NCI-H2196 (cell line): ENCODE data around the gene STX5.
A peak's percentile ranks its signal among the peaks of the same experiment; 100 is the strongest.
"Not testable (repeated sequence)": the region's sequence is repeated elsewhere in the genome, so short reads cannot be mapped to it uniquely, and the experiment has no call there.

Source experiments
- DNase-seq: peaks from one replicate; lab custom pipeline; 2025; ENCODE audit not compliant: unreplicated experiment; lab: John Stamatoyannopoulos, UW

STX5 gene

GRCh38 chr11:62854013-62854824 lies 22.4 kb upstream of the STX5 start:
- DNase-seq = no peak

GRCh38 chr11:62853279-62853965 lies 21.6 kb upstream of the STX5 start:
- no peak for DNase-seq

- DNase-seq = no peak
Observed at GRCh38 chr11:62852523-62853188, 20.8 kb upstream of the STX5 start.

- no peak for DNase-seq
Observed at GRCh38 chr11:62851807-62852522, 20.1 kb upstream of the STX5 start.

GRCh38 chr11:62850911-62851806 lies 19.3 kb upstream of the STX5 start:
- DNase-seq = no peak

- no peak for DNase-seq
Observed at GRCh38 chr11:62847767-62848314, 16.0 kb upstream of the STX5 start.

- DNase-seq = no peak
Observed at GRCh38 chr11:62846177-62846576, 14.3 kb upstream of the STX5 start.

GRCh38 chr11:62844154-62844553 lies 12.3 kb upstream of the STX5 start:
- DNase-seq = no peak

- DNase-seq = no peak
Observed at GRCh38 chr11:62843466-62843865, 11.6 kb upstream of the STX5 start.

GRCh38 chr11:62842891-62843290 lies 11.0 kb upstream of the STX5 start:
- not testable (repeated sequence) for DNase-seq

GRCh38 chr11:62842171-62842741 lies 10.4 kb upstream of the STX5 start:
- DNase-seq = no peak

GRCh38 chr11:62841361-62842170 lies 9.7 kb upstream of the STX5 start:
- DNase-seq = peak; percentile 93

GRCh38 chr11:62840721-62841360 lies 9.0 kb upstream of the STX5 start:
- peak; percentile 59 for DNase-seq

- DNase-seq = peak; percentile 93
Observed at GRCh38 chr11:62839050-62839945, 7.4 kb upstream of the STX5 start, which contains the start of gene WDR74. TSS of gene WDR74 (minus strand) at chr11:62839590. CDS start at chr11:62839570, 20 bp downstream.

- DNase-seq = no peak
Observed at GRCh38 chr11:62835336-62835735, 3.5 kb upstream of the STX5 start.

- no peak for DNase-seq
Observed at GRCh38 chr11:62832336-62833234, 734 bp upstream of the STX5 start, which contains the start of gene TEX54. TSS of gene TEX54 (minus strand) at chr11:62832841.
